WTC11 (cell line): Measurements from ENCODE around the gene NUDT14. TPM values are rescaled to one million over a fixed set of nuclear protein-coding genes. Genes with fewer than 3 reads are reported as not detected.

ENCODE experiments used
- ATAC-seq: fragments of 200-7000 bp; cut with Tn5 transposase; 2 replicates; pipeline ENCODE4 v1.10.0; 2021; ENCODE audit warnings: mild to moderate bottlenecking, moderate library complexity
- CTCF ChIA-PET: fragments of 300-600 bp; sonication (Branson Sonifier 250); formaldehyde crosslinking; loops from one replicate; lab custom pipeline; 2021; ENCODE audit warnings: antibody characterized with exemption; lab: Charles Lee
- POLR2A ChIA-PET: fragments of 350-600 bp; sonication (Branson Sonifier 250); formaldehyde crosslinking; loops from one replicate; lab custom pipeline; 2021; ENCODE audit warnings: antibody characterized with exemption; lab: Charles Lee
- DNase-seq: peaks from one replicate; pipeline ENCODE4 v3.0.0; 2021; ENCODE audit warnings: low spot score
- H3K27ac Mint-ChIP-seq: 2 replicates; pipeline ENCODE4 v1.8.0; 2021; ENCODE audit warnings: mixed read lengths
- H3K27me3 Mint-ChIP-seq: 2 replicates; pipeline ENCODE4 v1.8.0; 2021; ENCODE audit warnings: low read depth, mild to moderate bottlenecking, moderate library complexity, mixed read lengths
- H3K36me3 Mint-ChIP-seq: 2 replicates; pipeline ENCODE4 v1.8.0; 2021; ENCODE audit warnings: mixed read lengths
- H3K4me1 Mint-ChIP-seq: 2 replicates; pipeline ENCODE4 v1.8.0; 2022; ENCODE audit warnings: mixed read lengths
- H3K4me3 Mint-ChIP-seq: 2 replicates; pipeline ENCODE4 v1.8.0; 2021; ENCODE audit warnings: mild to moderate bottlenecking, moderate library complexity, mixed read lengths
- H3K9me3 Mint-ChIP-seq: 2 replicates; pipeline ENCODE4 v1.8.0; 2021; ENCODE audit warnings: mixed read lengths
- IRF2 ChIP-seq: sonication (generic); formaldehyde crosslinking; IDR thresholded peaks from 2 replicates; pipeline ENCODE4 v1.8.0; 2022; ENCODE audit warnings: low read depth, missing genetic modification reagents, borderline replicate concordance
- JAZF1 ChIP-seq: fragments of 250-450 bp; sonication (Bioruptor Pico); IDR thresholded peaks from 2 replicates; pipeline ENCODE4 v1.9.0; 2021; ENCODE audit warnings: moderate library complexity, mild to moderate bottlenecking, inconsistent platforms
- NFATC4 ChIP-seq: fragments of 250-450 bp; sonication (Bioruptor Pico); IDR thresholded peaks from 2 replicates; pipeline ENCODE4 v1.9.0; 2021; ENCODE audit warnings: mild to moderate bottlenecking
- NR2C2 ChIP-seq: sonication (generic); formaldehyde crosslinking; IDR thresholded peaks from 2 replicates; pipeline ENCODE4 v1.8.0; 2022; ENCODE audit warnings: mild to moderate bottlenecking, missing genetic modification reagents
- NR3C1 ChIP-seq: sonication (generic); formaldehyde crosslinking; conservative IDR thresholded peaks from 2 replicates; pipeline ENCODE4 v1.8.1; 2023; ENCODE audit warnings: low read depth, mild to moderate bottlenecking, missing genetic modification reagents
- OVOL2 ChIP-seq: fragments of 250-450 bp; sonication (Bioruptor Pico); IDR thresholded peaks from 2 replicates; pipeline ENCODE4 v1.9.0; 2021; ENCODE audit warnings: mild to moderate bottlenecking, borderline replicate concordance
- RORB ChIP-seq: fragments of 250-450 bp; sonication (Bioruptor Pico); IDR thresholded peaks from 2 replicates; pipeline ENCODE4 v1.9.0; 2021; ENCODE audit warnings: mild to moderate bottlenecking
- SMAD3 ChIP-seq: sonication (generic); formaldehyde crosslinking; IDR thresholded peaks from 2 replicates; pipeline ENCODE4 v1.8.0; 2022; ENCODE audit warnings: missing genetic modification reagents, mild to moderate bottlenecking, borderline replicate concordance
- SP1 ChIP-seq: sonication (generic); formaldehyde crosslinking; conservative IDR thresholded peaks from 2 replicates; pipeline ENCODE4 v1.8.1; 2022; ENCODE audit warnings: missing genetic modification reagents
- ZBTB21 ChIP-seq: sonication (generic); formaldehyde crosslinking; IDR thresholded peaks from 2 replicates; pipeline ENCODE4 v1.8.1; 2023; ENCODE audit warnings: mild to moderate bottlenecking, missing genetic modification reagents, borderline replicate concordance
- ZNF219 ChIP-seq: sonication (generic); formaldehyde crosslinking; IDR thresholded peaks from 2 replicates; pipeline ENCODE4 v1.8.0; 2023; ENCODE audit warnings: missing genetic modification reagents, mild to moderate bottlenecking, borderline replicate concordance
- ZNF423 ChIP-seq: fragments of 250-450 bp; sonication (Bioruptor Pico); IDR thresholded peaks from 2 replicates; pipeline ENCODE4 v2.1.2; 2022; ENCODE audit warnings: mild to moderate bottlenecking, moderate library complexity
- total RNA-seq: library from RNA; stranded (reverse); gene quantifications from 3 replicates; pipeline ENCODE4 v1.2.3, GENCODE V29; 2021
- TF ChIP-seq, protein P1 (sequence below): fragments of 250-450 bp; sonication (Bioruptor Pico); IDR thresholded peaks from 2 replicates; pipeline ENCODE4 v1.8.0; 2021; ENCODE audit warnings: mild to moderate bottlenecking
- TF ChIP-seq, protein P2 (sequence below): sonication (generic); formaldehyde crosslinking; IDR thresholded peaks from 2 replicates; pipeline ENCODE4 v1.8.1; 2023; ENCODE audit warnings: mild to moderate bottlenecking, missing genetic modification reagents, borderline replicate concordance
- TF ChIP-seq, protein P3 (sequence below): sonication (generic); formaldehyde crosslinking; IDR thresholded peaks from 2 replicates; pipeline ENCODE4 v1.8.1; 2023; ENCODE audit warnings: mild to moderate bottlenecking, missing genetic modification reagents
- TF ChIP-seq, protein P4 (sequence below): sonication (generic); formaldehyde crosslinking; IDR thresholded peaks from 2 replicates; pipeline ENCODE4 v1.8.1; 2023; ENCODE audit warnings: mild to moderate bottlenecking, moderate library complexity, missing genetic modification reagents
- TF ChIP-seq, protein P5 (sequence below): sonication (generic); formaldehyde crosslinking; IDR thresholded peaks from 2 replicates; pipeline ENCODE4 v1.8.0; 2023; ENCODE audit warnings: missing genetic modification reagents, mild to moderate bottlenecking, borderline replicate concordance
- TF ChIP-seq, protein P6 (sequence below): sonication (generic); formaldehyde crosslinking; IDR thresholded peaks from 2 replicates; pipeline ENCODE4 v1.8.1; 2022; ENCODE audit warnings: low read depth, missing genetic modification reagents, borderline replicate concordance
- TF ChIP-seq, protein P7 (sequence below): sonication (generic); formaldehyde crosslinking; IDR thresholded peaks from 2 replicates; pipeline ENCODE4 v1.8.0; 2023; ENCODE audit warnings: missing genetic modification reagents

The NUDT14 gene
- total RNA-seq, 1 experiment from 2014 or later = 35.4 TPM

DNA sequence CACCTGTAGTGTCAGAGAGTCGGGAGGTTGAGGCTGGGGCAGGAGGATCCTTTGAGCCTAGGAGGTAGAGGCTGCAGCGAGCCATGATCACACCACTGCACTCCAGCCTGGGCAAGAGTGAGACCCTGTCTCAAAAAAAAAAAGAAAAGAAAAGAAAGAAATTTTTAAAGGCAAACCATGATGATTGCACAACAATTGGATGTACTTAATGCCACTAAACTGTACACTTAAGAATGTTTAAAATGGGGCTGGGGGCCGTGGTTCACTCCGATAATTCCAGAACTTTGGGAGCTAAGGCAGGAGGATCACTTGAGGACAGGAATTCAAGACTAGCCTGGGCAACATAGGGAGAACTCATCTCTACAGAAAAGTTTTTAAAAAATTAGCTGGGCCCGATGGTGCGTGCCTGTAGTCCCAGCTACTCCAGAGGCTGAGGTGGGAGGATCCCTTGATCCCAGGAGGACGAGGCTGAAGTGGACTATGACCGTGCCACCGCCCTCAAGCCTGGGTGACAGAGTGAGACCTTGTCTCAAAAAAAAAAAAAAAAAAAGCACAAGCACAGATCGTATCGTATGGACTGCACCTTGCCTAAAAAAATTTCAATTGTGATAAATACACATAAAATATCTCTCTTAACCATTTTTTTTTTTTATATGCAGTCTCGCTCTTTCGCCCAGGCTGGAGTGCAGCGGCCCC is 45.3 kb downstream of the NUDT14 start:
- Mint-ChIP-seq H3K36me3 (peaks cover 10% of the 10 kb centered on the region), H3K9me3 (peaks cover 17% of the 10 kb centered on the region), H3K27me3 (no peaks in the 10 kb centered on the region), H3K27ac (no peak overlapping the region), H3K4me3 (no peak overlapping the region), H3K4me1 (no peaks in the 10 kb centered on the region)
- ATAC-seq = no peak
- no peak for DNase-seq
- ChIA-PET CTCF (interaction anchor here (1.1 to 2.1 kb wide), 3 partner anchors 10 to 64 kb away, joined by 3 to 14 read pairs (median 6); no protein-coding TSS in a partner anchor), POLR2A (no interaction called here)
- no peak for TF ChIP-seq OVOL2 (CRISPR knock-in tag)
- no peak for TF ChIP-seq JAZF1 (CRISPR knock-in tag)
- TF ChIP-seq ZNF219 = no peak
- TF ChIP-seq, protein P1, sequence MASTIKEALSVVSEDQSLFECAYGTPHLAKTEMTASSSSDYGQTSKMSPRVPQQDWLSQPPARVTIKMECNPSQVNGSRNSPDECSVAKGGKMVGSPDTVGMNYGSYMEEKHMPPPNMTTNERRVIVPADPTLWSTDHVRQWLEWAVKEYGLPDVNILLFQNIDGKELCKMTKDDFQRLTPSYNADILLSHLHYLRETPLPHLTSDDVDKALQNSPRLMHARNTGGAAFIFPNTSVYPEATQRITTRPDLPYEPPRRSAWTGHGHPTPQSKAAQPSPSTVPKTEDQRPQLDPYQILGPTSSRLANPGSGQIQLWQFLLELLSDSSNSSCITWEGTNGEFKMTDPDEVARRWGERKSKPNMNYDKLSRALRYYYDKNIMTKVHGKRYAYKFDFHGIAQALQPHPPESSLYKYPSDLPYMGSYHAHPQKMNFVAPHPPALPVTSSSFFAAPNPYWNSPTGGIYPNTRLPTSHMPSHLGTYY = no peak
- no peak for TF ChIP-seq SP1 (CRISPR knock-in tag)
- no peak for TF ChIP-seq SMAD3 (CRISPR knock-in tag)
- TF ChIP-seq ZNF423 (CRISPR knock-in tag) = no peak
- TF ChIP-seq IRF2 (CRISPR knock-in tag) = no peak
- TF ChIP-seq, protein P2, sequence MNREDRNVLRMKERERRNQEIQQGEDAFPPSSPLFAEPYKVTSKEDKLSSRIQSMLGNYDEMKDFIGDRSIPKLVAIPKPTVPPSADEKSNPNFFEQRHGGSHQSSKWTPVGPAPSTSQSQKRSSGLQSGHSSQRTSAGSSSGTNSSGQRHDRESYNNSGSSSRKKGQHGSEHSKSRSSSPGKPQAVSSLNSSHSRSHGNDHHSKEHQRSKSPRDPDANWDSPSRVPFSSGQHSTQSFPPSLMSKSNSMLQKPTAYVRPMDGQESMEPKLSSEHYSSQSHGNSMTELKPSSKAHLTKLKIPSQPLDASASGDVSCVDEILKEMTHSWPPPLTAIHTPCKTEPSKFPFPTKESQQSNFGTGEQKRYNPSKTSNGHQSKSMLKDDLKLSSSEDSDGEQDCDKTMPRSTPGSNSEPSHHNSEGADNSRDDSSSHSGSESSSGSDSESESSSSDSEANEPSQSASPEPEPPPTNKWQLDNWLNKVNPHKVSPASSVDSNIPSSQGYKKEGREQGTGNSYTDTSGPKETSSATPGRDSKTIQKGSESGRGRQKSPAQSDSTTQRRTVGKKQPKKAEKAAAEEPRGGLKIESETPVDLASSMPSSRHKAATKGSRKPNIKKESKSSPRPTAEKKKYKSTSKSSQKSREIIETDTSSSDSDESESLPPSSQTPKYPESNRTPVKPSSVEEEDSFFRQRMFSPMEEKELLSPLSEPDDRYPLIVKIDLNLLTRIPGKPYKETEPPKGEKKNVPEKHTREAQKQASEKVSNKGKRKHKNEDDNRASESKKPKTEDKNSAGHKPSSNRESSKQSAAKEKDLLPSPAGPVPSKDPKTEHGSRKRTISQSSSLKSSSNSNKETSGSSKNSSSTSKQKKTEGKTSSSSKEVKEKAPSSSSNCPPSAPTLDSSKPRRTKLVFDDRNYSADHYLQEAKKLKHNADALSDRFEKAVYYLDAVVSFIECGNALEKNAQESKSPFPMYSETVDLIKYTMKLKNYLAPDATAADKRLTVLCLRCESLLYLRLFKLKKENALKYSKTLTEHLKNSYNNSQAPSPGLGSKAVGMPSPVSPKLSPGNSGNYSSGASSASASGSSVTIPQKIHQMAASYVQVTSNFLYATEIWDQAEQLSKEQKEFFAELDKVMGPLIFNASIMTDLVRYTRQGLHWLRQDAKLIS = no peak
- no peak for TF ChIP-seq NFATC4
- TF ChIP-seq NR3C1 (CRISPR knock-in tag) = no peak
- TF ChIP-seq NR2C2 (CRISPR knock-in tag) = no peak
- TF ChIP-seq, protein P3, sequence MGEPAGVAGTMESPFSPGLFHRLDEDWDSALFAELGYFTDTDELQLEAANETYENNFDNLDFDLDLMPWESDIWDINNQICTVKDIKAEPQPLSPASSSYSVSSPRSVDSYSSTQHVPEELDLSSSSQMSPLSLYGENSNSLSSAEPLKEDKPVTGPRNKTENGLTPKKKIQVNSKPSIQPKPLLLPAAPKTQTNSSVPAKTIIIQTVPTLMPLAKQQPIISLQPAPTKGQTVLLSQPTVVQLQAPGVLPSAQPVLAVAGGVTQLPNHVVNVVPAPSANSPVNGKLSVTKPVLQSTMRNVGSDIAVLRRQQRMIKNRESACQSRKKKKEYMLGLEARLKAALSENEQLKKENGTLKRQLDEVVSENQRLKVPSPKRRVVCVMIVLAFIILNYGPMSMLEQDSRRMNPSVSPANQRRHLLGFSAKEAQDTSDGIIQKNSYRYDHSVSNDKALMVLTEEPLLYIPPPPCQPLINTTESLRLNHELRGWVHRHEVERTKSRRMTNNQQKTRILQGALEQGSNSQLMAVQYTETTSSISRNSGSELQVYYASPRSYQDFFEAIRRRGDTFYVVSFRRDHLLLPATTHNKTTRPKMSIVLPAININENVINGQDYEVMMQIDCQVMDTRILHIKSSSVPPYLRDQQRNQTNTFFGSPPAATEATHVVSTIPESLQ (CRISPR knock-in tag) = no peak
- TF ChIP-seq, protein P4, sequence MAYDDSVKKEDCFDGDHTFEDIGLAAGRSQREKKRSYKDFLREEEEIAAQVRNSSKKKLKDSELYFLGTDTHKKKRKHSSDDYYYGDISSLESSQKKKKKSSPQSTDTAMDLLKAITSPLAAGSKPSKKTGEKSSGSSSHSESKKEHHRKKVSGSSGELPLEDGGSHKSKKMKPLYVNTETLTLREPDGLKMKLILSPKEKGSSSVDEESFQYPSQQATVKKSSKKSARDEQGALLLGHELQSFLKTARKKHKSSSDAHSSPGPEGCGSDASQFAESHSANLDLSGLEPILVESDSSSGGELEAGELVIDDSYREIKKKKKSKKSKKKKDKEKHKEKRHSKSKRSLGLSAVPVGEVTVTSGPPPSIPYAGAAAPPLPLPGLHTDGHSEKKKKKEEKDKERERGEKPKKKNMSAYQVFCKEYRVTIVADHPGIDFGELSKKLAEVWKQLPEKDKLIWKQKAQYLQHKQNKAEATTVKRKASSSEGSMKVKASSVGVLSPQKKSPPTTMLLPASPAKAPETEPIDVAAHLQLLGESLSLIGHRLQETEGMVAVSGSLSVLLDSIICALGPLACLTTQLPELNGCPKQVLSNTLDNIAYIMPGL (CRISPR knock-in tag) = no peak
- TF ChIP-seq, protein P5, sequence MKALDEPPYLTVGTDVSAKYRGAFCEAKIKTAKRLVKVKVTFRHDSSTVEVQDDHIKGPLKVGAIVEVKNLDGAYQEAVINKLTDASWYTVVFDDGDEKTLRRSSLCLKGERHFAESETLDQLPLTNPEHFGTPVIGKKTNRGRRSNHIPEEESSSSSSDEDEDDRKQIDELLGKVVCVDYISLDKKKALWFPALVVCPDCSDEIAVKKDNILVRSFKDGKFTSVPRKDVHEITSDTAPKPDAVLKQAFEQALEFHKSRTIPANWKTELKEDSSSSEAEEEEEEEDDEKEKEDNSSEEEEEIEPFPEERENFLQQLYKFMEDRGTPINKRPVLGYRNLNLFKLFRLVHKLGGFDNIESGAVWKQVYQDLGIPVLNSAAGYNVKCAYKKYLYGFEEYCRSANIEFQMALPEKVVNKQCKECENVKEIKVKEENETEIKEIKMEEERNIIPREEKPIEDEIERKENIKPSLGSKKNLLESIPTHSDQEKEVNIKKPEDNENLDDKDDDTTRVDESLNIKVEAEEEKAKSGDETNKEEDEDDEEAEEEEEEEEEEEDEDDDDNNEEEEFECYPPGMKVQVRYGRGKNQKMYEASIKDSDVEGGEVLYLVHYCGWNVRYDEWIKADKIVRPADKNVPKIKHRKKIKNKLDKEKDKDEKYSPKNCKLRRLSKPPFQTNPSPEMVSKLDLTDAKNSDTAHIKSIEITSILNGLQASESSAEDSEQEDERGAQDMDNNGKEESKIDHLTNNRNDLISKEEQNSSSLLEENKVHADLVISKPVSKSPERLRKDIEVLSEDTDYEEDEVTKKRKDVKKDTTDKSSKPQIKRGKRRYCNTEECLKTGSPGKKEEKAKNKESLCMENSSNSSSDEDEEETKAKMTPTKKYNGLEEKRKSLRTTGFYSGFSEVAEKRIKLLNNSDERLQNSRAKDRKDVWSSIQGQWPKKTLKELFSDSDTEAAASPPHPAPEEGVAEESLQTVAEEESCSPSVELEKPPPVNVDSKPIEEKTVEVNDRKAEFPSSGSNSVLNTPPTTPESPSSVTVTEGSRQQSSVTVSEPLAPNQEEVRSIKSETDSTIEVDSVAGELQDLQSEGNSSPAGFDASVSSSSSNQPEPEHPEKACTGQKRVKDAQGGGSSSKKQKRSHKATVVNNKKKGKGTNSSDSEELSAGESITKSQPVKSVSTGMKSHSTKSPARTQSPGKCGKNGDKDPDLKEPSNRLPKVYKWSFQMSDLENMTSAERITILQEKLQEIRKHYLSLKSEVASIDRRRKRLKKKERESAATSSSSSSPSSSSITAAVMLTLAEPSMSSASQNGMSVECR = no peak
- TF ChIP-seq, protein P6, sequence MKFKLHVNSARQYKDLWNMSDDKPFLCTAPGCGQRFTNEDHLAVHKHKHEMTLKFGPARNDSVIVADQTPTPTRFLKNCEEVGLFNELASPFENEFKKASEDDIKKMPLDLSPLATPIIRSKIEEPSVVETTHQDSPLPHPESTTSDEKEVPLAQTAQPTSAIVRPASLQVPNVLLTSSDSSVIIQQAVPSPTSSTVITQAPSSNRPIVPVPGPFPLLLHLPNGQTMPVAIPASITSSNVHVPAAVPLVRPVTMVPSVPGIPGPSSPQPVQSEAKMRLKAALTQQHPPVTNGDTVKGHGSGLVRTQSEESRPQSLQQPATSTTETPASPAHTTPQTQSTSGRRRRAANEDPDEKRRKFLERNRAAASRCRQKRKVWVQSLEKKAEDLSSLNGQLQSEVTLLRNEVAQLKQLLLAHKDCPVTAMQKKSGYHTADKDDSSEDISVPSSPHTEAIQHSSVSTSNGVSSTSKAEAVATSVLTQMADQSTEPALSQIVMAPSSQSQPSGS (CRISPR knock-in tag) = no peak
- no peak for TF ChIP-seq ZBTB21 (CRISPR knock-in tag)
- TF ChIP-seq, protein P7, sequence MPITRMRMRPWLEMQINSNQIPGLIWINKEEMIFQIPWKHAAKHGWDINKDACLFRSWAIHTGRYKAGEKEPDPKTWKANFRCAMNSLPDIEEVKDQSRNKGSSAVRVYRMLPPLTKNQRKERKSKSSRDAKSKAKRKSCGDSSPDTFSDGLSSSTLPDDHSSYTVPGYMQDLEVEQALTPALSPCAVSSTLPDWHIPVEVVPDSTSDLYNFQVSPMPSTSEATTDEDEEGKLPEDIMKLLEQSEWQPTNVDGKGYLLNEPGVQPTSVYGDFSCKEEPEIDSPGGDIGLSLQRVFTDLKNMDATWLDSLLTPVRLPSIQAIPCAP (CRISPR knock-in tag) = no peak
- no peak for TF ChIP-seq RORB (CRISPR knock-in tag)
